ENCODE results near the gene LINS1. TPM values are rescaled to one million over a fixed set of nuclear protein-coding genes. Genes with fewer than 3 reads are reported as not detected.

The LINS1 gene
- total and polyA plus RNA-seq, 3 donors from 2014 or later: 13.7 to 23.4 (median 17.3) TPM

GRCh38 chr15:100612539-100612938 is 10.6 kb upstream of the LINS1 start:
- no peaks in the 10 kb centered on the region for H3K36me3 ChIP-seq (ENCODE audit: low read depth, missing control alignments)
- H3K27ac ChIP-seq: no peak overlapping the region

GRCh38 chr15:100602823-100603393 is 924 bp upstream of the LINS1 start:
- H3K4me1 ChIP-seq: peaks cover 19% of the 10 kb centered on the region
- no peak for TF ChIP-seq POLR2A (IDR thresholded peaks at IDR 0.05)
- no peak for TF ChIP-seq CTCF (IDR thresholded peaks at IDR 0.05)
- no peaks in the 10 kb centered on the region for H3K36me3 ChIP-seq (ENCODE audit: low read depth, missing control alignments)
- peak; percentile 27 for DNase-seq
- H3K4me3 ChIP-seq: peak overlapping the region; percentile 90 to 91
- H3K27ac ChIP-seq: peak overlapping the region; percentile 53 to 82
- no peaks in the 10 kb centered on the region for H3K27me3 ChIP-seq
- intact Hi-C loops (cut with DNase I; ENCODE audit: low total_unique reads): no loop called here
- H3K9me3 ChIP-seq: no peaks in the 10 kb centered on the region
- WGBS, 2 donors: 0 to 2% methylated on average over 8 to 16 of the region's 16 CpGs

More at GRCh38 chr15:100612539-100612938, 10.6 kb upstream of the LINS1 start:
- Histone ChIP-seq H3K4me3 (no peak overlapping the region), H3K9me3 (no peaks in the 10 kb centered on the region), H3K27me3 (no peaks in the 10 kb centered on the region), H3K4me1 (no peaks in the 10 kb centered on the region)
- 95 to 96% methylated on average over 2 of the region's 2 CpGs for WGBS, 2 donors
- no peak for TF ChIP-seq CTCF (IDR thresholded peaks at IDR 0.05)
- TF ChIP-seq POLR2A (IDR thresholded peaks at IDR 0.05): no peak
- intact Hi-C loops (cut with DNase I; ENCODE audit: low total_unique reads): no loop called here
- no peak for DNase-seq

- intact Hi-C loops (cut with DNase I; ENCODE audit: low total_unique reads): no loop called here
- TF ChIP-seq CTCF (IDR thresholded peaks at IDR 0.05): no peak
- TF ChIP-seq POLR2A (IDR thresholded peaks at IDR 0.05): no peak
- Histone ChIP-seq H3K27ac (peak overlapping the region; percentile 72 to 81), H3K4me1 (peaks cover 19% of the 10 kb centered on the region), H3K9me3 (no peaks in the 10 kb centered on the region), H3K4me3 (peak overlapping the region; percentile 90 to 91), H3K36me3 (ENCODE audit: low read depth, missing control alignments) (no peaks in the 10 kb centered on the region), H3K27me3 (no peaks in the 10 kb centered on the region)
- no peak for DNase-seq
- 0% methylated on average over 9 to 21 of the region's 21 CpGs for WGBS, 2 donors
These were observed 344 bp downstream of the LINS1 start for GRCh38 chr15:100601617-100602063.

GRCh38 chr15:100601163-100601562 is 821 bp downstream of the LINS1 start:
- Histone ChIP-seq H3K27me3 (no peaks in the 10 kb centered on the region), H3K4me3 (peak overlapping the region; percentile 90 to 91), H3K36me3 (ENCODE audit: low read depth, missing control alignments) (no peaks in the 10 kb centered on the region), H3K9me3 (no peaks in the 10 kb centered on the region), H3K4me1 (peaks cover 19% of the 10 kb centered on the region), H3K27ac (no peak overlapping the region)
- peak; percentile 36 for DNase-seq
- 2 to 3% methylated on average over 10 of the region's 10 CpGs for WGBS, 2 donors
- intact Hi-C loops (cut with DNase I; ENCODE audit: low total_unique reads): no loop called here
- no peak for TF ChIP-seq CTCF (IDR thresholded peaks at IDR 0.05)
- no peak for TF ChIP-seq POLR2A (IDR thresholded peaks at IDR 0.05)

- peaks cover 13% of the 10 kb centered on the region for H3K4me1 ChIP-seq
- WGBS, 2 donors: 100% methylated on average over 1 of the region's 1 CpG
- no peak for TF ChIP-seq CTCF (IDR thresholded peaks at IDR 0.05)
- TF ChIP-seq POLR2A (IDR thresholded peaks at IDR 0.05): no peak
These were observed 3.3 kb downstream of the LINS1 start for GRCh38 chr15:100598655-100599054.

More at GRCh38 chr15:100598655-100599054, 3.3 kb downstream of the LINS1 start:
- H3K9me3 ChIP-seq: no peaks in the 10 kb centered on the region
- no peak overlapping the region for H3K27ac ChIP-seq
- H3K27me3 ChIP-seq: no peaks in the 10 kb centered on the region
- no peaks in the 10 kb centered on the region for H3K36me3 ChIP-seq (ENCODE audit: low read depth, missing control alignments)
- no peak for DNase-seq
- intact Hi-C loops (cut with DNase I; ENCODE audit: low total_unique reads): no loop called here
- no peak overlapping the region for H3K4me3 ChIP-seq
